H1 (cell line): Measurements from ENCODE around the gene ANK2. TPM values are rescaled to one million over a fixed set of nuclear protein-coding genes. Genes with fewer than 3 reads are reported as not detected.

Experiments used
- CTCF ChIA-PET: fragments of 300-600 bp; sonication (Branson Sonifier 250); formaldehyde crosslinking; loops from one replicate; lab custom pipeline; 2021; ENCODE audit not compliant: partially characterized antibody; lab: Charles Lee
- POLR2A ChIA-PET: fragments of 300-600 bp; sonication (Branson Sonifier 250); formaldehyde crosslinking; loops from one replicate; lab custom pipeline; 2021; ENCODE audit warnings: inconsistent platforms; ENCODE audit not compliant: partially characterized antibody; lab: Charles Lee
- DNase-seq, 2 experiments: peaks; one replicate each; pipeline versions ENCODE4 v3.0.0 to v3.0.0-alpha.2; 2010 to 2022; ENCODE audit warnings: low spot score in 2 of 2, low read depth in 1 of 2, mixed read lengths in 1 of 2
- FAIRE-seq: peaks from 2 replicates; lab custom pipeline; 2011; peaks lifted over from hg19 to GRCh38; lab: Jason Lieb, UNC
- H2AFZ ChIP-seq: 2 replicates; pipeline ENCODE4 v1.8.1; 2012; ENCODE audit warnings: low read length, inconsistent platforms
- H2AK5ac ChIP-seq: 2 replicates; pipeline ENCODE4 v1.6.1; 2013; ENCODE audit warnings: low read depth, low read length
- H2BK120ac ChIP-seq: replicated peaks from 2 replicates; pipeline ENCODE3; 2013; ENCODE audit warnings: low read depth, low read length, inconsistent platforms
- H2BK12ac ChIP-seq: 2 replicates; pipeline ENCODE4 v1.6.1; 2013; ENCODE audit warnings: low read depth, low read length
- H2BK15ac ChIP-seq: 2 replicates; pipeline ENCODE4 v1.6.1; 2013; ENCODE audit warnings: low read length
- H2BK20ac ChIP-seq: 2 replicates; pipeline ENCODE4 v1.6.1; 2013; ENCODE audit warnings: low read length
- H2BK5ac ChIP-seq: 2 replicates; pipeline ENCODE4 v1.6.1; 2013; ENCODE audit warnings: low read depth, low read length
- H3K14ac ChIP-seq: 2 replicates; pipeline ENCODE4 v1.6.1; 2013; ENCODE audit warnings: inconsistent platforms; ENCODE audit not compliant: insufficient read length
- H3K18ac ChIP-seq: 2 replicates; pipeline ENCODE4 v1.6.1; 2013; ENCODE audit warnings: low read length; ENCODE audit errors: extremely low read depth
- H3K23ac ChIP-seq: 2 replicates; pipeline ENCODE4 v1.6.1; 2013; ENCODE audit warnings: inconsistent platforms; ENCODE audit not compliant: insufficient read length
- H3K23me2 ChIP-seq: 2 replicates; pipeline ENCODE4 v1.6.1; 2013; ENCODE audit warnings: low read depth, low read length
- H3K27ac ChIP-seq: 2 replicates; pipeline ENCODE4 v1.6.1; 2011; ENCODE audit warnings: low read depth, low read length, inconsistent platforms
- H3K27me3 ChIP-seq, 4 experiments: replicated peaks in 1 of 4; 1 replicate in 1 of 4; 2 replicates in 3 of 4; pipeline versions ENCODE4 v1.6.1 to v1.8.1; 2011 to 2013; ENCODE audit warnings: low read length in 3 of 4, mild to moderate bottlenecking in 3 of 4, inconsistent platforms in 2 of 4, mixed read lengths in 2 of 4, moderate library complexity in 1 of 4; ENCODE audit not compliant: control insufficient read depth in 3 of 4, insufficient read depth in 3 of 4; ENCODE audit errors: extremely low read depth in 1 of 4
- H3K36me3 ChIP-seq, 4 experiments: 2 replicates each; pipeline versions ENCODE4 v1.6.1 to v1.8.1; 2011 to 2013; ENCODE audit warnings: mild to moderate bottlenecking in 4 of 4, low read length in 3 of 4, moderate library complexity in 2 of 4, control low read depth in 1 of 4, inconsistent platforms in 1 of 4; ENCODE audit not compliant: insufficient read depth in 4 of 4, control insufficient read depth in 2 of 4
- H3K4ac ChIP-seq: replicated peaks from 2 replicates; pipeline ENCODE3; 2013; ENCODE audit warnings: low read length, low read depth, mixed read lengths, inconsistent platforms; ENCODE audit not compliant: insufficient read length
- H3K4me1 ChIP-seq, 4 experiments: replicated peaks in 1 of 4; 1 replicate in 1 of 4; 2 replicates in 3 of 4; pipeline versions ENCODE4 v1.6.1 to v1.8.1; 2011 to 2013; ENCODE audit warnings: low read length in 3 of 4, inconsistent platforms in 2 of 4, mixed read lengths in 1 of 4; ENCODE audit not compliant: insufficient read depth in 4 of 4, control insufficient read depth in 3 of 4
- H3K4me2 ChIP-seq, 2 experiments: 2 replicates each; pipeline versions ENCODE4 v1.6.1 to v1.8.1; 2011 to 2013; ENCODE audit warnings: low read depth in 2 of 2, low read length in 2 of 2, control low read depth in 1 of 2, inconsistent platforms in 1 of 2, mild to moderate bottlenecking in 1 of 2; ENCODE audit not compliant: insufficient read depth in 1 of 2
- H3K4me3 ChIP-seq, 4 experiments: fragments of 200-600, 300-600 bp in 1 of 4; sonication (generic), shearing (Covaris generic), sonication (Bioruptor Twin) in 1 of 4; 2 replicates each; pipeline versions ENCODE4 v1.5.1 to v1.8.1; 2011 to 2016; ENCODE audit warnings: low read length in 4 of 4, low read depth in 3 of 4, control low read depth in 2 of 4, inconsistent platforms in 2 of 4, mild to moderate bottlenecking in 2 of 4, mixed read lengths in 1 of 4, moderate library complexity in 1 of 4; ENCODE audit not compliant: insufficient read depth in 2 of 4; ENCODE audit errors: extremely low read depth in 1 of 4
- H3K56ac ChIP-seq: replicated peaks from 2 replicates; pipeline ENCODE3; 2013; ENCODE audit warnings: low read depth, mild to moderate bottlenecking, mixed read lengths, low read length, inconsistent platforms; ENCODE audit not compliant: insufficient read length
- H3K79me1 ChIP-seq: 2 replicates; pipeline ENCODE4 v1.6.1; 2013; ENCODE audit warnings: low read depth, low read length, control low read depth
- H3K79me2 ChIP-seq, 2 experiments: 2 replicates each; pipeline versions ENCODE4 v1.6.1 to v1.8.1; 2012 to 2013; ENCODE audit warnings: low read length in 2 of 2, mild to moderate bottlenecking in 2 of 2, inconsistent platforms in 1 of 2; ENCODE audit not compliant: insufficient read depth in 2 of 2, control insufficient read depth in 1 of 2
- H3K9ac ChIP-seq, 4 experiments: replicated peaks in 1 of 4; 1 replicate in 1 of 4; 2 replicates in 3 of 4; pipeline versions ENCODE4 v1.6.1 to v1.8.1; 2011 to 2013; ENCODE audit warnings: low read depth in 3 of 4, low read length in 3 of 4, control low read depth in 2 of 4, mild to moderate bottlenecking in 2 of 4, moderate library complexity in 2 of 4, inconsistent platforms in 1 of 4; ENCODE audit errors: extremely low read depth in 1 of 4
- H3K9me3 ChIP-seq, 2 experiments: 2 replicates each; pipeline versions ENCODE4 v1.6.1 to v1.8.1; 2012 to 2013; ENCODE audit warnings: mild to moderate bottlenecking in 2 of 2, moderate library complexity in 2 of 2, control low read depth in 1 of 2, inconsistent platforms in 1 of 2, low read depth in 1 of 2, low read length in 1 of 2, mixed read lengths in 1 of 2; ENCODE audit not compliant: insufficient read depth in 2 of 2
- H4K20me1 ChIP-seq, 2 experiments: replicated peaks in 1 of 2; 2 replicates each; pipeline versions ENCODE3 to v1.8.1; 2011 to 2013; ENCODE audit warnings: inconsistent platforms in 2 of 2, low read length in 2 of 2, mild to moderate bottlenecking in 1 of 2; ENCODE audit not compliant: insufficient read depth in 2 of 2, control insufficient read depth in 1 of 2
- H4K5ac ChIP-seq: 2 replicates; pipeline ENCODE4 v1.6.1; 2013; ENCODE audit warnings: low read length, low read depth, mixed read lengths, inconsistent platforms; ENCODE audit not compliant: insufficient read length
- H4K8ac ChIP-seq: 2 replicates; pipeline ENCODE4 v1.8.0; 2013; ENCODE audit warnings: mild to moderate bottlenecking, moderate library complexity, low read length, inconsistent platforms; ENCODE audit not compliant: insufficient read depth; ENCODE audit errors: extremely low read depth
- H4K91ac ChIP-seq: replicated peaks from 2 replicates; pipeline ENCODE3; 2013; ENCODE audit warnings: low read length, mixed read lengths, inconsistent platforms; ENCODE audit not compliant: insufficient read length
- ATF3 ChIP-seq: IDR thresholded peaks from 2 replicates; pipeline ENCODE4 v1.6.1; 2011; ENCODE audit warnings: low read depth, mild to moderate bottlenecking, low read length; ENCODE audit not compliant: insufficient read depth
- CBX5 ChIP-seq: fragments of 300-800, 300-1000 bp; sonication (generic); IDR thresholded peaks from 2 replicates; pipeline ENCODE4 v1.7.1; 2016; ENCODE audit warnings: antibody characterized with exemption, low read length, low read depth
- EZH2 ChIP-seq: fragments of 200-600 bp; sonication (generic); IDR thresholded peaks from 2 replicates; pipeline ENCODE4 v1.7.1; 2012; ENCODE audit warnings: low read depth, mild to moderate bottlenecking, moderate library complexity, low read length, inconsistent platforms; ENCODE audit not compliant: severe bottlenecking
- GTF2F1 ChIP-seq: IDR thresholded peaks from 2 replicates; pipeline ENCODE4 v1.6.1; 2012; ENCODE audit warnings: low read depth, low read length, improper control_type of control experiment, borderline replicate concordance
- RNF2 ChIP-seq: fragments of 200-900, 300-1000 bp; sonication (generic); IDR thresholded peaks from 2 replicates; pipeline ENCODE4 v1.7.1; 2016; ENCODE audit warnings: borderline replicate concordance, low read depth, mild to moderate bottlenecking, antibody characterized with exemption, low read length; ENCODE audit not compliant: poor library complexity, severe bottlenecking; ENCODE audit errors: missing control alignments
- SP1 ChIP-seq: IDR thresholded peaks from 2 replicates; pipeline ENCODE4 v1.6.1; 2011; ENCODE audit warnings: low read depth, low read length
- YY1 ChIP-seq: IDR thresholded peaks from 2 replicates; pipeline ENCODE4 v1.6.1; 2011; ENCODE audit warnings: low read depth, mild to moderate bottlenecking, low read length
- polyA plus RNA-seq, 7 experiments: library from polyadenylated mRNA; depleted of rRNA in 3 of 7; stranded (reverse) in 5 of 7; unstranded in 2 of 7; fragments of >200 nt in 5 of 7; fragments of 200-250 nt in 2 of 7; gene quantifications; 1 replicate in 5 of 7; 2 replicates in 1 of 7; 4 replicates in 1 of 7; pipeline versions ENCODE4 v1.2.1 to v1.2.3, GENCODE V29; 2011 to 2013; ENCODE audit warnings: missing spikeins in 2 of 7, mixed read lengths in 2 of 7
- total RNA-seq: library from RNA; stranded (reverse); fragmentation: NEBNext Ultra II Directional; extraction: Animal tissue kit (Norgen Biotek cat#: 25700); gene quantifications from 2 replicates; pipeline ENCODE4 v1.2.1, GENCODE V29; 2021
- TF ChIP-seq, protein P1 (sequence below): IDR thresholded peaks from 2 replicates; pipeline ENCODE4 v1.6.1; 2012; ENCODE audit warnings: inconsistent platforms

ANK2 gene
- total and polyA plus RNA-seq, 2 of the 8 experiments (the other 6 are each of a cell fraction or from before 2014, with no cell fraction given), result 14.2 to 35.1 TPM

GRCh38 chr4:113390850-113391249 lies 341.4 kb downstream of the ANK2 start:
- Histone ChIP-seq H2BK15ac (no peak overlapping the region), H2BK12ac (no peak overlapping the region), H3K4ac (no peak overlapping the region), H3K4me2 (no peak overlapping the region), H3K9ac (no peak overlapping the region), H3K56ac (no peak overlapping the region), H4K5ac (no peak overlapping the region), H3K23ac (no peak overlapping the region), H3K18ac (no peak overlapping the region), H3K79me2 (no peaks in the 10 kb centered on the region), H4K91ac (no peak overlapping the region), H3K14ac (no peak overlapping the region), H3K4me3 (no peak overlapping the region), H3K4me1 (peaks cover 0 to 3% (median 0%) of the 10 kb centered on the region in 4 experiments; a peak in 1 of 7 replicates), H4K20me1 (no peaks in the 10 kb centered on the region), H3K79me1 (no peaks in the 10 kb centered on the region), H2AK5ac (no peak overlapping the region), H3K9me3 (peaks cover 7 to 9% of the 10 kb centered on the region in 2 experiments; a peak in 2 of 4 replicates), H2BK5ac (no peak overlapping the region), H2AFZ (no peak overlapping the region), H3K36me3 (no peaks in the 10 kb centered on the region), H4K8ac (no peak overlapping the region), H2BK120ac (no peak overlapping the region), H3K27ac (no peak overlapping the region), H3K23me2 (no peaks in the 10 kb centered on the region; the same call in 1 of the 2 replicates), H2BK20ac (no peak overlapping the region), H3K27me3 (no peaks in the 10 kb centered on the region; a peak in 1 of 7 replicates)
- ChIA-PET CTCF (interaction anchor here (0.6 kb wide), 1 partner anchor 1348 kb away, joined by 3 read pairs; no protein-coding TSS in a partner anchor), POLR2A (no interaction called here)
- FAIRE-seq (no peak), DNase-seq (no peak)
- no peak for TF ChIP-seq SP1
- no peak for TF ChIP-seq EZH2
- no peak for TF ChIP-seq RNF2
- TF ChIP-seq CBX5, result no peak
- TF ChIP-seq GTF2F1, result no peak
- TF ChIP-seq YY1, result no peak
- TF ChIP-seq ATF3, result no peak
- TF ChIP-seq, protein P1, sequence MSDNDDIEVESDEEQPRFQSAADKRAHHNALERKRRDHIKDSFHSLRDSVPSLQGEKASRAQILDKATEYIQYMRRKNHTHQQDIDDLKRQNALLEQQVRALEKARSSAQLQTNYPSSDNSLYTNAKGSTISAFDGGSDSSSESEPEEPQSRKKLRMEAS, result no peak
